A549 (cell line): ENCODE data around the gene BEAN1.

Experiments used
- JUNB ChIP-seq: fragments of >200 bp; sonication (Bioruptor Twin); formaldehyde crosslinking; IDR thresholded peaks from 2 replicates; pipeline ENCODE4 v1.6.1; 2016
- POLR2A ChIP-seq: IDR thresholded peaks from 2 replicates; pipeline ENCODE4 v1.6.1; 2012; ENCODE audit warnings: mild to moderate bottlenecking, low read length
- TF ChIP-seq, protein P1 (sequence below): fragments of >200 bp; sonication (Bioruptor Twin); formaldehyde crosslinking; IDR thresholded peaks from 3 replicates; pipeline ENCODE4 v1.5.1; 2016

DNA sequence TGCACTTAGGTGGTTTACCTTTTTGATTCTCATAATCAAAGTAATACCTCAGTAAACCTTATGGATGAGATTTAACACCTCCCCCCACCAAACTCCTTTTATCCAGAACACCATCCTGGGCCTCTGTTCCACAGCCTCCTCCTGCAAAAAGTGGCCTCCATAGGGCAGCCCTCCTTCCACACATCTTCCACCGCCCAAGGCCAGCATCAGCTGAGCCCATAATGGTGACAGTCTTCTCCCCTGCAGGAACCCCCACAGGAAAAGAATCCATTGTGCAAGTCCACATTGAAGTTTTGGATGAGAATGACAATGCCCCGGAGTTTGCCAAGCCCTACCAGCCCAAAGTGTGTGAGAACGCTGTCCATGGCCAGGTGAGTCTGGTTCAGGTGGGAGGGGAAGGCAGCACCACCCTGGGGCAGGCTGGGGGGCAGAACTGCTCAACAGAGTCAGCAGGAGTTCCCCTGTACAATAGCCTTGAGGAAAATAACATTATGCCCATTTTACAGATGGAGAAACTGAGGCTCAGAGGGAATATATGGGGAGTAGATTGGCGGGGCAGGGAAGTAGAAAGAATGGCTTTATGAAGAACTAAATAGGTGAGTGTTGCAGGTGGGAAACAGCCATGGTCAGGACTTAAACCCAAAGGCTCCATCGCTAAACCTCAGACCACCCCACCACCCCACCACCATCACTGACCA lies 29.2 kb upstream of the BEAN1 start:
- TF ChIP-seq, protein P1, sequence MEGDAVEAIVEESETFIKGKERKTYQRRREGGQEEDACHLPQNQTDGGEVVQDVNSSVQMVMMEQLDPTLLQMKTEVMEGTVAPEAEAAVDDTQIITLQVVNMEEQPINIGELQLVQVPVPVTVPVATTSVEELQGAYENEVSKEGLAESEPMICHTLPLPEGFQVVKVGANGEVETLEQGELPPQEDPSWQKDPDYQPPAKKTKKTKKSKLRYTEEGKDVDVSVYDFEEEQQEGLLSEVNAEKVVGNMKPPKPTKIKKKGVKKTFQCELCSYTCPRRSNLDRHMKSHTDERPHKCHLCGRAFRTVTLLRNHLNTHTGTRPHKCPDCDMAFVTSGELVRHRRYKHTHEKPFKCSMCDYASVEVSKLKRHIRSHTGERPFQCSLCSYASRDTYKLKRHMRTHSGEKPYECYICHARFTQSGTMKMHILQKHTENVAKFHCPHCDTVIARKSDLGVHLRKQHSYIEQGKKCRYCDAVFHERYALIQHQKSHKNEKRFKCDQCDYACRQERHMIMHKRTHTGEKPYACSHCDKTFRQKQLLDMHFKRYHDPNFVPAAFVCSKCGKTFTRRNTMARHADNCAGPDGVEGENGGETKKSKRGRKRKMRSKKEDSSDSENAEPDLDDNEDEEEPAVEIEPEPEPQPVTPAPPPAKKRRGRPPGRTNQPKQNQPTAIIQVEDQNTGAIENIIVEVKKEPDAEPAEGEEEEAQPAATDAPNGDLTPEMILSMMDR = no peak
- TF ChIP-seq JUNB (no peak), POLR2A (no peak)
